IMR-90 (cell line): ENCODE measurements around the gene STX18. TPM values are rescaled to one million over a fixed set of nuclear protein-coding genes. Genes with fewer than 3 reads are reported as not detected.
A peak's percentile ranks its signal among the peaks of the same experiment; 100 is the strongest.

Experiments
- ATAC-seq: fragments of 200-7000 bp; cut with Tn5 transposase; 2 replicates; pipeline ENCODE4 v1.9.1; 2020; ENCODE audit warnings: low read depth, mild to moderate bottlenecking, moderate library complexity
- BruUV-seq: library from RNA; stranded (reverse); fragments of 400-500 nt; replicated peaks from 2 replicates; lab custom pipeline; 2021; lab: Mats Ljungman, UMichigan
- CTCF ChIA-PET: fragments of 300-600 bp; formaldehyde crosslinking; extraction: SDS; loops from one replicate; lab custom pipeline; 2021; ENCODE audit warnings: antibody characterized with exemption; lab: Yijun Ruan, JAX
- POLR2A ChIA-PET: fragments of 300-600 bp; sonication (Branson Sonifier 250); formaldehyde crosslinking; loops from one replicate; lab custom pipeline; 2022; ENCODE audit warnings: antibody characterized with exemption; ENCODE audit not compliant: unreplicated experiment; lab: Charles Lee
- DNase-seq: peaks from one replicate; pipeline ENCODE4 v3.0.0; 2013
- H2AFZ ChIP-seq: replicated peaks from 2 replicates; pipeline ENCODE3; 2013; ENCODE audit warnings: low read length, mild to moderate bottlenecking; ENCODE audit not compliant: poor library complexity
- H2AK5ac ChIP-seq: 2 replicates; pipeline ENCODE4 v1.6.1; 2013; ENCODE audit warnings: low read depth, low read length, inconsistent platforms
- H2AK9ac ChIP-seq: replicated peaks from 2 replicates; pipeline ENCODE3; 2013; ENCODE audit warnings: mild to moderate bottlenecking, low read depth, low read length, moderate library complexity; ENCODE audit not compliant: poor library complexity
- H2BK120ac ChIP-seq: 2 replicates; pipeline ENCODE4 v1.6.1; 2013; ENCODE audit warnings: low read depth, low read length, inconsistent platforms
- H2BK15ac ChIP-seq: 3 replicates; pipeline ENCODE4 v1.6.1; 2013; ENCODE audit warnings: low read depth, low read length, inconsistent platforms
- H2BK20ac ChIP-seq: 2 replicates; pipeline ENCODE4 v1.6.1; 2013; ENCODE audit warnings: low read depth, mild to moderate bottlenecking, inconsistent platforms, low read length, moderate library complexity
- H2BK5ac ChIP-seq: 2 replicates; pipeline ENCODE4 v1.6.1; 2013; ENCODE audit warnings: mild to moderate bottlenecking, low read depth, low read length, inconsistent platforms; ENCODE audit not compliant: poor library complexity, severe bottlenecking
- H3K14ac ChIP-seq: replicated peaks from 2 replicates; pipeline ENCODE4 v1.6.1; 2013; ENCODE audit warnings: low read depth, low read length, inconsistent platforms
- H3K18ac ChIP-seq: 2 replicates; pipeline ENCODE4 v1.6.1; 2013; ENCODE audit warnings: low read depth, low read length, control low read depth
- H3K23ac ChIP-seq: 2 replicates; pipeline ENCODE4 v1.6.1; 2013; ENCODE audit warnings: low read depth, low read length, inconsistent platforms
- H3K27ac ChIP-seq: 2 replicates; pipeline ENCODE4 v1.5.1; 2013; ENCODE audit warnings: mild to moderate bottlenecking, control low read depth, low read length; ENCODE audit not compliant: insufficient read depth
- H3K27me3 ChIP-seq: 2 replicates; pipeline ENCODE4 v1.6.1; 2013; ENCODE audit warnings: low read length; ENCODE audit not compliant: control insufficient read depth, insufficient read depth
- H3K36me3 ChIP-seq: 2 replicates; pipeline ENCODE4 v1.6.1; 2013; ENCODE audit warnings: low read length, mixed read lengths; ENCODE audit not compliant: control insufficient read depth, insufficient read depth
- H3K4ac ChIP-seq: 2 replicates; pipeline ENCODE4 v1.6.1; 2013; ENCODE audit warnings: low read depth, low read length, inconsistent platforms
- H3K4me1 ChIP-seq: 2 replicates; pipeline ENCODE4 v1.6.1; 2013; ENCODE audit warnings: low read length, mixed read lengths; ENCODE audit not compliant: control insufficient read depth, insufficient read depth
- H3K4me2 ChIP-seq: 2 replicates; pipeline ENCODE4 v1.6.1; 2013; ENCODE audit warnings: low read depth, mild to moderate bottlenecking, control low read depth, low read length, moderate library complexity
- H3K4me3 ChIP-seq: 2 replicates; pipeline ENCODE4 v1.5.1; 2013; ENCODE audit warnings: low read depth, mild to moderate bottlenecking, control low read depth, low read length, moderate library complexity; ENCODE audit not compliant: insufficient read depth
- H3K56ac ChIP-seq: 2 replicates; pipeline ENCODE4 v1.6.1; 2013; ENCODE audit warnings: low read length, inconsistent platforms; ENCODE audit not compliant: insufficient read depth; ENCODE audit errors: extremely low read depth
- H3K79me1 ChIP-seq, 2 experiments: 2 replicates each; pipeline ENCODE4 v1.6.1; 2013; ENCODE audit warnings: low read length in 2 of 2, inconsistent platforms in 1 of 2, low read depth in 1 of 2
- H3K9ac ChIP-seq: 2 replicates; pipeline ENCODE4 v1.6.1; 2013; ENCODE audit warnings: low read depth, low read length, control low read depth
- H3K9me1 ChIP-seq: 2 replicates; pipeline ENCODE4 v1.6.1; 2013; ENCODE audit warnings: low read length, inconsistent platforms; ENCODE audit not compliant: insufficient read depth
- H3K9me3 ChIP-seq: 2 replicates; pipeline ENCODE4 v1.6.1; 2013; ENCODE audit warnings: low read length; ENCODE audit not compliant: control insufficient read depth, insufficient read depth
- H4K20me1 ChIP-seq: 2 replicates; pipeline ENCODE4 v1.6.1; 2013; ENCODE audit warnings: low read length, inconsistent platforms; ENCODE audit not compliant: insufficient read depth
- H4K5ac ChIP-seq: 2 replicates; pipeline ENCODE4 v1.6.1; 2013; ENCODE audit warnings: mild to moderate bottlenecking, low read depth, low read length, control low read depth
- H4K8ac ChIP-seq, 2 experiments: 2 replicates each; pipeline ENCODE4 v1.6.1; 2013; ENCODE audit warnings: low read depth in 2 of 2, low read length in 2 of 2, control low read depth in 1 of 2, inconsistent platforms in 1 of 2
- H4K91ac ChIP-seq: 2 replicates; pipeline ENCODE4 v1.6.1; 2013; ENCODE audit warnings: low read depth, low read length, inconsistent platforms; ENCODE audit not compliant: insufficient read depth
- RFX5 ChIP-seq: IDR thresholded peaks from 2 replicates; pipeline ENCODE4 v1.8.0; 2012; ENCODE audit warnings: low read depth, mild to moderate bottlenecking, low read length, moderate library complexity
- SMC3 ChIP-seq: fragments of 150-350 bp; IDR thresholded peaks from 2 replicates; pipeline ENCODE4 v1.6.1; 2016; ENCODE audit warnings: low read depth, mild to moderate bottlenecking, antibody characterized with exemption, low read length, moderate library complexity
- WGBS, 2 experiments: methylation state at CpG; one replicate each; pipeline versions ENCODE4 v1.1.5 to v1.1.7; 2013; ENCODE audit warnings: missing lambda C conversion rate in 2 of 2; ENCODE audit not compliant: insufficient read length in 1 of 2; ENCODE audit errors: extremely low coverage in 2 of 2; 5-methylcytosine and 5-hydroxymethylcytosine counted together
- dilution Hi-C: fragments of 300-500 bp; cut with HindIII; formaldehyde crosslinking; loops from one replicate; pipeline ENCODE4 v1.14.3; 2018; ENCODE audit warnings: low sequenced_read_pairs; ENCODE audit not compliant: unreplicated experiment
- in situ Hi-C: fragments of 300-500 bp; cut with MboI; formaldehyde crosslinking; loops from 3 replicates; pipeline ENCODE4 v1.14.3; 2019; ENCODE audit warnings: low sequenced_read_pairs, inconsistent platforms, mixed read lengths
- intact Hi-C: fragments of 100-400 bp; cut with micrococcal nuclease; formaldehyde crosslinking; loops from 2 replicates; pipeline ENCODE4 v1.10.0; 2022
- polyA plus RNA-seq, 3 experiments: library from polyadenylated mRNA; depleted of rRNA; stranded (reverse); fragments of >200 nt; gene quantifications; 2 replicates each; pipeline ENCODE4 v1.2.3, GENCODE V29; 2012; ENCODE audit warnings: low replicate concordance in 1 of 3
- total RNA-seq: library from RNA; depleted of rRNA; stranded (reverse); fragments of >200 nt; gene quantifications from 2 replicates; pipeline ENCODE4 v1.2.3, GENCODE V29; 2012
- TF ChIP-seq, protein P1 (sequence below): conservative IDR thresholded peaks from 2 replicates; pipeline ENCODE4 v1.5.1; 2012; ENCODE audit warnings: mild to moderate bottlenecking, low read depth, low read length, improper control_type of control experiment

The STX18 gene
- total and polyA plus RNA-seq, 2 of the 4 experiments (the other 2 are of a cell fraction) = 20.1 to 23.4 TPM

DNA sequence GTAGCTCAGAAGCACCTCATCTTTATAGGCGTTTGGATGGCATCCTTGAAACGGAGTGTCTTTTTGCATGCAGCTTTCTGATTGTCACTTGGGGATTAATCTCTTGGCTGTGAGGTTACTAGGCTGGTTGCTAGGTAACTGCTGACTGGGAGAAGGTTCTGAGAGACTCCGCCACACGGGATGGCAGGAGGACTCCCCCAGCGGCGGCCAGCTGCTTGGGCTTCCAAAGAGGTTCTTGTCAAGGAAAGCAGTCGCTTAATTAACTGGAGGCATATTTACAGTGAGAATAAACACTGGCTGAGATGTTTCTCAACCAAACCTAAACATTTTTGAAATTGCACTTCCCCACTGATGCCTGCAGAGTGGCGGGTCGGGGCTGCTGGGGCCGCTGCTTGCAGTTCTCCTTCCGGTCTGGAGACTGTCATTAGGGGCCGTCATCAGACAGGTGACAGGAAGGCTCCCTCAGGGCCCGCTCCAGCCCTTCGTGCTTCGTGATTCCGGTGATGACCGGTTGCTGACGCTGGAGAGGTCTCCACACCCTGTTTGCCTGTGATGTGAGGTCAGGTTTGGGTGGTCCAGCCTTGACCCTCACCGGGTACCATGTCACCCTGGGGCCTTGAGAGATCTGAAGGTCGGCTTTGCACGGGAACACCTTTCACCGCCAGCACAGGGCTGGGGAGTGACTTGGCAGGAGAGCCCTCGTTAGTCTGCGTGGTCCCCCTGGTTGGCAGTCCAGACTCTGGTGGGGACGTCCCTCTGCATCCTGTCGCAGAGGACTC is 145.8 kb downstream of the STX18 start:
- TF ChIP-seq SMC3 = no peak
- TF ChIP-seq, protein P1, sequence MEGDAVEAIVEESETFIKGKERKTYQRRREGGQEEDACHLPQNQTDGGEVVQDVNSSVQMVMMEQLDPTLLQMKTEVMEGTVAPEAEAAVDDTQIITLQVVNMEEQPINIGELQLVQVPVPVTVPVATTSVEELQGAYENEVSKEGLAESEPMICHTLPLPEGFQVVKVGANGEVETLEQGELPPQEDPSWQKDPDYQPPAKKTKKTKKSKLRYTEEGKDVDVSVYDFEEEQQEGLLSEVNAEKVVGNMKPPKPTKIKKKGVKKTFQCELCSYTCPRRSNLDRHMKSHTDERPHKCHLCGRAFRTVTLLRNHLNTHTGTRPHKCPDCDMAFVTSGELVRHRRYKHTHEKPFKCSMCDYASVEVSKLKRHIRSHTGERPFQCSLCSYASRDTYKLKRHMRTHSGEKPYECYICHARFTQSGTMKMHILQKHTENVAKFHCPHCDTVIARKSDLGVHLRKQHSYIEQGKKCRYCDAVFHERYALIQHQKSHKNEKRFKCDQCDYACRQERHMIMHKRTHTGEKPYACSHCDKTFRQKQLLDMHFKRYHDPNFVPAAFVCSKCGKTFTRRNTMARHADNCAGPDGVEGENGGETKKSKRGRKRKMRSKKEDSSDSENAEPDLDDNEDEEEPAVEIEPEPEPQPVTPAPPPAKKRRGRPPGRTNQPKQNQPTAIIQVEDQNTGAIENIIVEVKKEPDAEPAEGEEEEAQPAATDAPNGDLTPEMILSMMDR = 0 out of 2 replicates have a peak, but pooled peaks have one; percentile 14
- peak; percentile 90 for TF ChIP-seq RFX5
- Histone ChIP-seq H2BK20ac (peak overlapping the region; percentile 61; the same call in 1 of the 2 replicates), H3K27ac (peak overlapping the region; percentile 74), H3K4me2 (peak overlapping the region; percentile 59), H3K9me3 (no peaks in the 10 kb centered on the region), H3K79me1 (no peaks in the 10 kb centered on the region), H2AK9ac (no peak overlapping the region), H3K9ac (no peak overlapping the region), H3K23ac (peak overlapping the region; percentile 44; the same call in 1 of the 2 replicates), H2AFZ (peak overlapping the region; percentile 68), H3K4me3 (no peak overlapping the region), H4K20me1 (no peaks in the 10 kb centered on the region), H4K91ac (peak overlapping the region; percentile 48; the same call in 1 of the 2 replicates), H3K36me3 (no peaks in the 10 kb centered on the region; the same call in 1 of the 2 replicates), H4K8ac (peak overlapping the region; percentile 31 to 68; a peak in 3 of 4 replicates), H2AK5ac (peak overlapping the region; percentile 21; the same call in 1 of the 2 replicates), H4K5ac (peak overlapping the region; percentile 54; the same call in 1 of the 2 replicates), H3K27me3 (peaks cover 30% of the 10 kb centered on the region), H2BK120ac (peak overlapping the region; percentile 73; the same call in 1 of the 2 replicates), H3K4me1 (peaks cover 29% of the 10 kb centered on the region), H3K56ac (no peak overlapping the region), H3K4ac (peak overlapping the region; percentile 84), H3K9me1 (peaks cover 13% of the 10 kb centered on the region), H2BK15ac (peak overlapping the region; percentile 19; the same call in 1 of the 3 replicates), H2BK5ac (peak overlapping the region; percentile 12), H3K14ac (no peak overlapping the region; the same call in 1 of the 2 replicates), H3K18ac (peak overlapping the region; percentile 53; the same call in 1 of the 2 replicates)
- DNase-seq (peak; percentile 53), ATAC-seq (peak; percentile 72)
- no TSS peak for BruUV-seq
- intact Hi-C loops (loop anchor here (2.0 kb wide), 1 partner anchor 35 kb away; no protein-coding TSS in a partner anchor), dilution Hi-C loops (no loop called here), in situ Hi-C loops (no loop called here)
- ChIA-PET CTCF (interaction anchor here (0.6 to 1.7 kb wide), 5 partner anchors 11 to 49 kb away, joined by 3 to 8 read pairs (median 3); no protein-coding TSS in a partner anchor), POLR2A (interaction anchor here (0.7 kb wide), 2 partner anchors 23 to 57 kb away, joined by 3 to 20 read pairs; no protein-coding TSS in a partner anchor)
- 3% methylated on average over 17 of the region's 26 CpGs; no CpG with 5 or more reads in 1 of the 2 experiments for WGBS, 2 experiments
